HepG2 (cell line): ENCODE data around the gene FNDC3B. TPM values are rescaled to one million over a fixed set of nuclear protein-coding genes. Genes with fewer than 3 reads are reported as not detected.

ENCODE experiments used
- HDAC1 ChIP-seq: sonication (generic); formaldehyde crosslinking; IDR thresholded peaks from 2 replicates; pipeline ENCODE4 v1.5.1; 2020; ENCODE audit warnings: mild to moderate bottlenecking, missing genetic modification reagents
- MAF1 ChIP-seq: sonication (generic); formaldehyde crosslinking; IDR thresholded peaks from 2 replicates; pipeline ENCODE4 v1.5.0; 2020; ENCODE audit warnings: missing genetic modification reagents, borderline replicate concordance
- MBNL3 ChIP-seq: fragments of 250-450 bp; sonication (Bioruptor Pico); conservative IDR thresholded peaks from 2 replicates; pipeline ENCODE4 v1.8.0; 2022; ENCODE audit warnings: mild to moderate bottlenecking, inconsistent platforms
- NFE2L2 ChIP-seq: fragments of 150-350 bp; IDR thresholded peaks from 2 replicates; pipeline ENCODE4 v1.6.1; 2014; ENCODE audit warnings: low read length
- POLR2A ChIP-seq, 2 experiments: IDR thresholded peaks; 2 replicates each; pipeline ENCODE4 v1.6.1; 2011; ENCODE audit warnings: low read depth in 2 of 2, low read length in 2 of 2, mild to moderate bottlenecking in 1 of 2, moderate library complexity in 1 of 2; ENCODE audit not compliant: insufficient read depth in 1 of 2
- POLR2AphosphoS5 ChIP-seq: IDR thresholded peaks from 2 replicates; pipeline ENCODE4 v1.6.1; 2012; ENCODE audit warnings: low read depth, low read length
- SALL1 ChIP-seq: sonication (generic); formaldehyde crosslinking; IDR thresholded peaks from 2 replicates; pipeline ENCODE4 v1.8.0; 2022; ENCODE audit warnings: mild to moderate bottlenecking, missing genetic modification reagents
- ZBTB20 ChIP-seq: sonication (generic); formaldehyde crosslinking; IDR thresholded peaks from 2 replicates; pipeline ENCODE4 v1.8.1; 2023; ENCODE audit warnings: missing genetic modification reagents, low read depth, mild to moderate bottlenecking, borderline replicate concordance
- ZNF260 ChIP-seq: sonication (generic); formaldehyde crosslinking; IDR thresholded peaks from 2 replicates; pipeline ENCODE4 v1.4.0; 2020; ENCODE audit warnings: missing genetic modification reagents, low read depth, mild to moderate bottlenecking, borderline replicate concordance
- ZNF280D ChIP-seq: sonication (generic); formaldehyde crosslinking; IDR thresholded peaks from 2 replicates; pipeline ENCODE4 v1.5.1; 2020; ENCODE audit warnings: mild to moderate bottlenecking, missing genetic modification reagents
- ZNF44 ChIP-seq: sonication (generic); formaldehyde crosslinking; IDR thresholded peaks from 2 replicates; pipeline ENCODE4 v1.5.1; 2020; ENCODE audit warnings: mild to moderate bottlenecking, missing genetic modification reagents
- ZNF576 ChIP-seq: sonication (generic); formaldehyde crosslinking; IDR thresholded peaks from 2 replicates; pipeline ENCODE4 v1.4.0; 2020; ENCODE audit warnings: mild to moderate bottlenecking, missing genetic modification reagents
- ZNF776 ChIP-seq: sonication (generic); formaldehyde crosslinking; IDR thresholded peaks from 2 replicates; pipeline ENCODE4 v1.4.0; 2020; ENCODE audit warnings: mild to moderate bottlenecking, missing genetic modification reagents
- polyA plus RNA-seq, 8 experiments: library from polyadenylated mRNA; depleted of rRNA in 3 of 8; stranded (reverse) in 7 of 8; unstranded in 1 of 8; fragments of >200 nt; fragmentation: Illumina TruSeq in 4 of 8; extraction: Trizol in 4 of 8; gene quantifications; 2 replicates each; pipeline versions ENCODE4 v1.2.1 to v1.2.3, GENCODE V29; 2011 to 2016; ENCODE audit warnings: low read depth in 4 of 8, missing spikeins in 1 of 8, mixed read lengths in 1 of 8; ENCODE audit not compliant: insufficient read depth in 1 of 8
- total RNA-seq, 5 experiments: library from RNA; depleted of rRNA; stranded (reverse); fragments of >200 nt; fragmentation: Illumina TruSeq; extraction: Trizol; gene quantifications; 2 replicates each; pipeline ENCODE4 v1.2.3, GENCODE V29; 2016; ENCODE audit warnings: low read depth in 1 of 5
- TF ChIP-seq, protein P1 (sequence below), 2 experiments: sonication (generic) in 1 of 2; formaldehyde crosslinking in 1 of 2; IDR thresholded peaks; 2 replicates each; pipeline versions ENCODE4 v1.4.0 to v1.6.1; 2016 to 2020; ENCODE audit warnings: borderline replicate concordance in 1 of 2, low read depth in 1 of 2, mild to moderate bottlenecking in 1 of 2, missing genetic modification reagents in 1 of 2
- TF ChIP-seq, protein P2 (sequence below): sonication (generic); formaldehyde crosslinking; IDR thresholded peaks from 2 replicates; pipeline ENCODE4 v1.4.0; 2020; ENCODE audit warnings: missing genetic modification reagents
- TF ChIP-seq, protein P3 (sequence below): IDR thresholded peaks from 2 replicates; pipeline ENCODE4 v1.6.1; 2016; ENCODE audit warnings: mild to moderate bottlenecking

Gene FNDC3B
- total and polyA plus RNA-seq, 2 of the 13 experiments (the other 11 are each of a cell fraction or from before 2014, with no cell fraction given) = 74.8 to 103 TPM

GRCh38 chr3:172102123-172102882, 62.9 kb downstream of the FNDC3B start (continued):
- TF ChIP-seq, protein P1, sequence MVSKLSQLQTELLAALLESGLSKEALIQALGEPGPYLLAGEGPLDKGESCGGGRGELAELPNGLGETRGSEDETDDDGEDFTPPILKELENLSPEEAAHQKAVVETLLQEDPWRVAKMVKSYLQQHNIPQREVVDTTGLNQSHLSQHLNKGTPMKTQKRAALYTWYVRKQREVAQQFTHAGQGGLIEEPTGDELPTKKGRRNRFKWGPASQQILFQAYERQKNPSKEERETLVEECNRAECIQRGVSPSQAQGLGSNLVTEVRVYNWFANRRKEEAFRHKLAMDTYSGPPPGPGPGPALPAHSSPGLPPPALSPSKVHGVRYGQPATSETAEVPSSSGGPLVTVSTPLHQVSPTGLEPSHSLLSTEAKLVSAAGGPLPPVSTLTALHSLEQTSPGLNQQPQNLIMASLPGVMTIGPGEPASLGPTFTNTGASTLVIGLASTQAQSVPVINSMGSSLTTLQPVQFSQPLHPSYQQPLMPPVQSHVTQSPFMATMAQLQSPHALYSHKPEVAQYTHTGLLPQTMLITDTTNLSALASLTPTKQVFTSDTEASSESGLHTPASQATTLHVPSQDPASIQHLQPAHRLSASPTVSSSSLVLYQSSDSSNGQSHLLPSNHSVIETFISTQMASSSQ (IDR thresholded peaks at IDR 0.05; ENCODE audit: low read depth) = no peak
- TF ChIP-seq, protein P1 (CRISPR knock-in tag; IDR thresholded peaks at IDR 0.05; ENCODE audit: borderline replicate concordance) = peak; percentile 1; the same call in 1 of the 2 replicates
- TF ChIP-seq ZNF260 (CRISPR knock-in tag) (no peak), ZNF44 (CRISPR knock-in tag) (0 out of 2 replicates have a peak, but pooled peaks have one; percentile 46), ZNF280D (no peak), POLR2A (IDR thresholded peaks at IDR 0.05; ENCODE audit: insufficient read depth in 1 of 2, low read depth in 2 of 2, low read length in 2 of 2) (peak; percentile 14 to 33; a peak in 2 of 4 replicates), ZNF776 (CRISPR knock-in tag) (no peak), ZBTB20 (CRISPR knock-in tag) (0 out of 2 replicates have a peak, but pooled peaks have one; percentile 14), HDAC1 (CRISPR knock-in tag) (0 out of 2 replicates have a peak, but pooled peaks have one; percentile 12), SALL1 (CRISPR knock-in tag) (0 out of 2 replicates have a peak, but pooled peaks have one; percentile 9), MBNL3 (no peak), NFE2L2 (no peak), ZNF576 (CRISPR knock-in tag) (no peak), MAF1 (no peak), POLR2AphosphoS5 (peak; percentile 31; the same call in 1 of the 2 replicates)
- TF ChIP-seq, protein P2, sequence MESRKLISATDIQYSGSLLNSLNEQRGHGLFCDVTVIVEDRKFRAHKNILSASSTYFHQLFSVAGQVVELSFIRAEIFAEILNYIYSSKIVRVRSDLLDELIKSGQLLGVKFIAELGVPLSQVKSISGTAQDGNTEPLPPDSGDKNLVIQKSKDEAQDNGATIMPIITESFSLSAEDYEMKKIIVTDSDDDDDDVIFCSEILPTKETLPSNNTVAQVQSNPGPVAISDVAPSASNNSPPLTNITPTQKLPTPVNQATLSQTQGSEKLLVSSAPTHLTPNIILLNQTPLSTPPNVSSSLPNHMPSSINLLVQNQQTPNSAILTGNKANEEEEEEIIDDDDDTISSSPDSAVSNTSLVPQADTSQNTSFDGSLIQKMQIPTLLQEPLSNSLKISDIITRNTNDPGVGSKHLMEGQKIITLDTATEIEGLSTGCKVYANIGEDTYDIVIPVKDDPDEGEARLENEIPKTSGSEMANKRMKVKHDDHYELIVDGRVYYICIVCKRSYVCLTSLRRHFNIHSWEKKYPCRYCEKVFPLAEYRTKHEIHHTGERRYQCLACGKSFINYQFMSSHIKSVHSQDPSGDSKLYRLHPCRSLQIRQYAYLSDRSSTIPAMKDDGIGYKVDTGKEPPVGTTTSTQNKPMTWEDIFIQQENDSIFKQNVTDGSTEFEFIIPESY (CRISPR knock-in tag) = 0 out of 2 replicates have a peak, but pooled peaks have one; percentile 42
- TF ChIP-seq, protein P3, sequence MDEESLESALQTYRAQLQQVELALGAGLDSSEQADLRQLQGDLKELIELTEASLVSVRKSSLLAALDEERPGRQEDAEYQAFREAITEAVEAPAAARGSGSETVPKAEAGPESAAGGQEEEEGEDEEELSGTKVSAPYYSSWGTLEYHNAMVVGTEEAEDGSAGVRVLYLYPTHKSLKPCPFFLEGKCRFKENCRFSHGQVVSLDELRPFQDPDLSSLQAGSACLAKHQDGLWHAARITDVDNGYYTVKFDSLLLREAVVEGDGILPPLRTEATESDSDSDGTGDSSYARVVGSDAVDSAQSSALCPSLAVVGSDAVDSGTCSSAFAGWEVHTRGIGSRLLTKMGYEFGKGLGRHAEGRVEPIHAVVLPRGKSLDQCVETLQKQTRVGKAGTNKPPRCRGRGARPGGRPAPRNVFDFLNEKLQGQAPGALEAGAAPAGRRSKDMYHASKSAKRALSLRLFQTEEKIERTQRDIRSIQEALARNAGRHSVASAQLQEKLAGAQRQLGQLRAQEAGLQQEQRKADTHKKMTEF (CRISPR knock-in tag) = peak; percentile 10; the same call in 1 of the 2 replicates
- TF ChIP-seq, all 625 proteins: peak for 17
